ENCODE measurements around the gene TOR2A. TPM values are rescaled to one million over a fixed set of nuclear protein-coding genes. Genes with fewer than 3 reads are reported as not detected.

TOR2A gene
- polyA plus RNA-seq, 3 donors = 57.4 to 63.8 (median 60.0) TPM

DNA sequence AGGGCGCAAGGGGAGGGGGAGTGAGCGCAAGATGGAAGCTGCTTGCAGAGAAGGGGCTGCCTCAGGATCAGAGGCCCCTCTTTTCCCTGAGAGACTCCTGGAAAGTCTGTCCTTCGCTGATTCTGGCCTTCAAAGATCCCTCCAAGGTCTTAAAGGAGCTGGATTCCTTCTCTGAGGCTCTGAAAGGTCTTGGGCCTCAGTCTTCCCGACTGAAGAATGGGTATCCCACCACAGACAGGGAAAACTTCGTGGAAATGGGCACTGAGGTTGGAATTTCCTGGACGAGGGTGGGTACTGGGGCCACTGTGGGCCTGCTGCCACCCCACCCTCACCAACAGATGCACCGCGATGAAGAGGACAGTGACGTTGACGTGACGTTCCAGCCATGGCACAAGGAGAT lies 22.7 kb downstream of the TOR2A start:
- Histone ChIP-seq H3K9ac (ENCODE audit: insufficient read depth, low read length, poor library complexity, severe bottlenecking) (no peak overlapping the region), H3K4me3 (replicated peaks in 1 of 3; ENCODE audit: low read depth in 2 of 3, low read length in 3 of 3) (no peak overlapping the region), H3K9me3 (replicated peaks in 1 of 2; ENCODE audit: control insufficient read depth in 1 of 2, insufficient read depth in 1 of 2, low read length in 2 of 2) (peaks cover 0 to 2% of the 10 kb centered on the region in 2 donors), H3K27ac (ENCODE audit: low read depth in 1 of 2, low read length in 2 of 2) (no peak overlapping the region), H3K4me2 (replicated peaks; ENCODE audit: extremely low read depth, low read length, poor library complexity, severe bottlenecking) (no peak overlapping the region), H3K79me2 (ENCODE audit: insufficient read depth, low read length) (no peaks in the 10 kb centered on the region), H3K36me3 (replicated peaks in 1 of 2; ENCODE audit: control insufficient read depth in 1 of 2, insufficient read depth in 2 of 2, low read length in 2 of 2) (no peaks in the 10 kb centered on the region), H3K4me1 (ENCODE audit: control insufficient read depth in 1 of 2, insufficient read depth in 2 of 2, low read length in 2 of 2) (peaks cover 19 to 28% of the 10 kb centered on the region in 2 donors), H2AFZ (ENCODE audit: insufficient read depth, low read depth, low read length, poor library complexity, severe bottlenecking) (no peak overlapping the region), H3K27me3 (ENCODE audit: control insufficient read depth in 2 of 2, insufficient read depth in 2 of 2, low read length in 2 of 2) (peaks cover 0 to 2% of the 10 kb centered on the region in 2 donors), H4K20me1 (ENCODE audit: insufficient read depth, low read length) (no peaks in the 10 kb centered on the region)
- Mint-ChIP-seq H3K4me3 (no peak overlapping the region), H3K36me3 (peaks cover 2% of the 10 kb centered on the region in 2 donors), H3K9me3 (peaks cover 2 to 7% (median 5%) of the 10 kb centered on the region in 7 donors), H3K27me3 (ENCODE audit: low read depth in 3 of 3) (peaks cover 11 to 27% (median 17%) of the 10 kb centered on the region in 3 donors), H3K4me1 (peaks cover 18% of the 10 kb centered on the region), H3K27ac (no peak overlapping the region)
- no peak for DNase-seq
- intact Hi-C loops (cut with micrococcal nuclease) = no loop called here
- TF ChIP-seq, protein P1, sequence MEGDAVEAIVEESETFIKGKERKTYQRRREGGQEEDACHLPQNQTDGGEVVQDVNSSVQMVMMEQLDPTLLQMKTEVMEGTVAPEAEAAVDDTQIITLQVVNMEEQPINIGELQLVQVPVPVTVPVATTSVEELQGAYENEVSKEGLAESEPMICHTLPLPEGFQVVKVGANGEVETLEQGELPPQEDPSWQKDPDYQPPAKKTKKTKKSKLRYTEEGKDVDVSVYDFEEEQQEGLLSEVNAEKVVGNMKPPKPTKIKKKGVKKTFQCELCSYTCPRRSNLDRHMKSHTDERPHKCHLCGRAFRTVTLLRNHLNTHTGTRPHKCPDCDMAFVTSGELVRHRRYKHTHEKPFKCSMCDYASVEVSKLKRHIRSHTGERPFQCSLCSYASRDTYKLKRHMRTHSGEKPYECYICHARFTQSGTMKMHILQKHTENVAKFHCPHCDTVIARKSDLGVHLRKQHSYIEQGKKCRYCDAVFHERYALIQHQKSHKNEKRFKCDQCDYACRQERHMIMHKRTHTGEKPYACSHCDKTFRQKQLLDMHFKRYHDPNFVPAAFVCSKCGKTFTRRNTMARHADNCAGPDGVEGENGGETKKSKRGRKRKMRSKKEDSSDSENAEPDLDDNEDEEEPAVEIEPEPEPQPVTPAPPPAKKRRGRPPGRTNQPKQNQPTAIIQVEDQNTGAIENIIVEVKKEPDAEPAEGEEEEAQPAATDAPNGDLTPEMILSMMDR (IDR thresholded peaks at IDR 0.05) = no peak
- WGBS (ENCODE audit: insufficient coverage) = 92% methylated on average over 10 of the region's 11 CpGs

DNA sequence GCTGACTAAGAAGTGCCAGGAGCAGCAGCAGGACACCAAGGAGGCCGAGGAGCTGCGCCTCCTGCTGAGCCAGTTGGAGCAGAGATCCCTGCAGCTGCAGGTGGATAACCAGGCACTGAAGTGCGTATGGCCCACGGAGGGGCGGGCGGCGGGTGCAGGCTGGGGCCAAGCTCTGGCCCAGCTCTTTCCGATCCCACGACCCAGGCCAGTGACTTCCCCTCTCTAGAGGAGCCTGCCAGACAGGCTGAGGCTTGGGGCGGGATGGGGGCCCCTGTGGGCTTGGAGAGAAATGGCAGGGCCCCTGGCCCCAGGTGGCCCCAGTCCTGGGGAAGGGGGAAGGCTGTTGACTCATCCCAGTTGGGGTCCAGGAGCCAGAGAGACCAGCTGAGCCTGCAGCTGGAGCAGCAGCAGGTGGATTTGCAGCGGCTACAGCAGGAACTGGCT lies 23.2 kb downstream of the TOR2A start:
- H3K4me3 ChIP-seq (replicated peaks in 1 of 3; ENCODE audit: low read depth in 2 of 3, low read length in 3 of 3) = no peak overlapping the region
- peaks cover 0 to 2% of the 10 kb centered on the region in 2 donors for H3K9me3 ChIP-seq (replicated peaks in 1 of 2; ENCODE audit: control insufficient read depth in 1 of 2, insufficient read depth in 1 of 2, low read length in 2 of 2)
- H3K79me2 ChIP-seq (ENCODE audit: insufficient read depth, low read length) = no peaks in the 10 kb centered on the region
- WGBS (ENCODE audit: insufficient coverage) = 52% methylated on average over 8 of the region's 11 CpGs
- peaks cover 19 to 28% of the 10 kb centered on the region in 2 donors for H3K4me1 ChIP-seq (ENCODE audit: control insufficient read depth in 1 of 2, insufficient read depth in 2 of 2, low read length in 2 of 2)
- H3K4me1 Mint-ChIP-seq = peaks cover 20% of the 10 kb centered on the region
- H3K9me3 Mint-ChIP-seq = peaks cover 2 to 7% (median 5%) of the 10 kb centered on the region in 7 donors
- no peak overlapping the region for H3K4me3 Mint-ChIP-seq
- no peak for DNase-seq
- H4K20me1 ChIP-seq (ENCODE audit: insufficient read depth, low read length) = no peaks in the 10 kb centered on the region
- H3K27me3 ChIP-seq (ENCODE audit: control insufficient read depth in 2 of 2, insufficient read depth in 2 of 2, low read length in 2 of 2) = peaks cover 0 to 2% of the 10 kb centered on the region in 2 donors
- H3K36me3 ChIP-seq (replicated peaks in 1 of 2; ENCODE audit: control insufficient read depth in 1 of 2, insufficient read depth in 2 of 2, low read length in 2 of 2) = no peaks in the 10 kb centered on the region
- H3K27me3 Mint-ChIP-seq (ENCODE audit: low read depth in 3 of 3) = peaks cover 13 to 27% (median 17%) of the 10 kb centered on the region in 3 donors
- H3K4me2 ChIP-seq (replicated peaks; ENCODE audit: extremely low read depth, low read length, poor library complexity, severe bottlenecking) = no peak overlapping the region
- intact Hi-C loops (cut with micrococcal nuclease) = no loop called here
- H2AFZ ChIP-seq (ENCODE audit: insufficient read depth, low read depth, low read length, poor library complexity, severe bottlenecking) = no peak overlapping the region
- no peak overlapping the region for H3K27ac ChIP-seq (ENCODE audit: low read depth in 1 of 2, low read length in 2 of 2)
- H3K27ac Mint-ChIP-seq = no peak overlapping the region
- peaks cover 2% of the 10 kb centered on the region in 2 donors for H3K36me3 Mint-ChIP-seq
- no peak overlapping the region for H3K9ac ChIP-seq (ENCODE audit: insufficient read depth, low read length, poor library complexity, severe bottlenecking)
- TF ChIP-seq, protein P1 (IDR thresholded peaks at IDR 0.05) = no peak

Data from CD14-positive monocyte (primary cell).